Body of pancreas (tissue), 4 donors: Measurements from ENCODE around the gene PKM.

Source experiments
- CTCF ChIP-seq, 7 experiments: fragments of 450-650 bp in 4 of 7; fragments of 200-600 bp in 3 of 7; sonication (generic) in 3 of 7; IDR thresholded peaks; one replicate each; pipeline ENCODE4 v1.5.1; 2016 to 2019; ENCODE audit warnings: antibody characterized with exemption in 7 of 7
- POLR2A ChIP-seq, 3 donors: fragments of 450-650 bp; IDR thresholded peaks; one replicate each; pipeline ENCODE4 v1.6.1; 2016; ENCODE audit warnings: antibody characterized with exemption in 3 of 3, mild to moderate bottlenecking in 2 of 3

DNA sequence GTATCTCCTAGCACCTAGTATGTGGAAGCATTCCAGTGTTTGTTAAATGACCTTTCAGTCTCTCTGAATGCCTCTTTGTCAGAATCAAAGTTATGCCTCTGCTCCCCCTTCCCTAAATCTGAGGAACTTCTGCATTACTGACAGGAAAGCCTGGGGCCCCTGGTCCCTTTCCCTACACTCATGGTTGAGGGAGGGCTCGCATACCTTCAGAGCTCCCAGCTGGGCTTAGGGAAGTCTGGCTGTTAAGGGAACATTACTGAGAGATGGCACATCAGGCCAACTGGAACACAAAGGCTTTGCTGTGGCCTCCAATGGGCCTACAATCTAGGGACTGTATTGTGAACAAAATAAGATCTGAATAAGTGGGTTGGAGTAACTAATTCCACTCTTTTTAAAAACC lies 10.3 kb downstream of the PKM start:
- TF ChIP-seq POLR2A (IDR thresholded peaks at IDR 0.05) (no peak), CTCF (IDR thresholded peaks at IDR 0.05) (no peak)
